GM19468 (cell line): ENCODE measurements around the gene HDLBP.
"Not testable (repeated sequence)": the region's sequence is repeated elsewhere in the genome, so short reads cannot be mapped to it uniquely, and the experiment has no call there.

Source experiments
- ATAC-seq: cut with Tn5 transposase; IDR thresholded peaks from one replicate; pipeline ENCODE4 v1.9.1; 2021; ENCODE audit warnings: mild to moderate bottlenecking, moderate library complexity, moderate number of reproducible peaks; ENCODE audit not compliant: unreplicated experiment; ENCODE audit errors: extremely low read depth

Gene HDLBP

DNA sequence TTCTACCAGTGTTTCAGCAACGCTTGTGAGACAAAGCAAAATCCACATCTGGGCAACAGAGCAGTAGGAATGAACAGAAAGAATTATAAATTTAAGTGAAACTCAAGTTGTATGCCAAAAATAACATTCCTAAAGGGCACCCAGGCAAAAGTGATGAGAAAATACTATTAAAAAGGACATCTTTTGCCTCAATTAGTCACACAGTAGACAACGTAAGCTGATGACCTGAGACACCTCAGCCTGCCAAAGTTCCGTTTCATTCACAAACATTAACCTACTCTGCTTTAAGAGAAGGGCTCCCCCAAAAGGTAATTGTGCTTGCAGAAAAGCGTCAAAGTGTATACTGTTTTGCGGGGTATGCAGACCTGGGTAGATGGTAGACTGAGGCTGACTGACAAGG, 7.2 kb downstream of the HDLBP start:
- no peak for ATAC-seq

DNA sequence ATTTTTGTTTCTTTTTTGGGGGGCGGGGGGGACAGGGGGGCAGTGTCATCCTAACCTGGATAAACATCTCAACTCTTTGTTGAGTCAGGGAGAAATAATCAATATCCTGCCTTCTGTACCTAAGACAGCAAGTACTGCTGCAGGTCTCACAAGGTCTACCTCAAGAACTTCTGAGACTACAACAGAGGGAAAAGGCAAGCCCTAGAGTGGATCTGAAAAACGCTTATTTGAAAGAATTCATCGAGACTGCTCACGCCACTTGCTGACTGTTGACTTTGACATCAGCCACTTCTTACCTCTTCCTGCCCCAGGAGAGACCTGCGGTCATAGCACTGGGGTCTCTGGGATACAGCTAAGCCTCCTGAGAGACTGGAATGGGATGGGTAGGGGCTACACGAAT, 8.4 kb downstream of the HDLBP start:
- no peak for ATAC-seq

- ATAC-seq = no peak
These were observed 11.3 kb downstream of the HDLBP start for GRCh38 chr2:241304039-241304670.

DNA sequence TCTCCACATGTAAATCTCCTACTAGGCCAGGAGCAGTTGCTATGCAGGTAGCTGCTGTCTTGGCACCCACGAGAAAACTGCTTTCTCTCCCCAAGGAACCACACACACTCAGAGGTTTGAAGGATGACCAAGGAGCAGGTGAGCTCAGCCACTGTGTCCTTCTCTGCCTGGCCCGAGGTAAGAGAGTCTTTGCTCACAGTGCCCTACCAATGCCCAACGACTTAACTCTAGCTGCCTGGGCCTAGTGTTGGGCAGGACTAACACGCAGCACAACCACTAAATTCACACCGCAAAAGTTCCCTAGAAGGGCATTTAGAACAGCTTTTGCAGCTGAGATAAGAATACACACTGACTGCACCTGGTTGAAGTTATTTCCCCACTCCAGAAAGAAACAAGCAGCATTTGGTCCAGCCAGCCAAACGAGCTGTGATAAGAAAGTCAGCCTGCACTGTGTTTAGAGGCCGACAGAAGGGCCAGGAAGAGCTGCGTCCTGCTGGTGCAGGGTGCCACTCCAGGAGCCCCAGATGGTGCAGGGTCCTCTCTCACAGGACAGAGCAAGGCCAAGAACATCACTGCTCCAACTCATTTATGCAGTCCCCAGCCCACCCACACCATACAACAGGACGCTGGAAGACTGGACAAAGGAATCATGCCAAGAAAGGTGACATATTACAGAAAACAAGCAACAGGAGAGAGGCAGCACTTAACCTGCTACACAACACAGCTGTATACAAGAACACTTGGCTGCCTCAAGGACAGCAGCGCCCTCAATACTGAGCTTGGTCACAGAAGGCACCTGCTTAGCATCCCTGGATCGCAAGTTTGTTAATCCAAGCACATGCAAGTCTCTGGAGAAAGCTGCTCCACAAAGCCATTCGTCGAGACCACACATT, 12.5 kb downstream of the HDLBP start:
- ATAC-seq = no peak

DNA sequence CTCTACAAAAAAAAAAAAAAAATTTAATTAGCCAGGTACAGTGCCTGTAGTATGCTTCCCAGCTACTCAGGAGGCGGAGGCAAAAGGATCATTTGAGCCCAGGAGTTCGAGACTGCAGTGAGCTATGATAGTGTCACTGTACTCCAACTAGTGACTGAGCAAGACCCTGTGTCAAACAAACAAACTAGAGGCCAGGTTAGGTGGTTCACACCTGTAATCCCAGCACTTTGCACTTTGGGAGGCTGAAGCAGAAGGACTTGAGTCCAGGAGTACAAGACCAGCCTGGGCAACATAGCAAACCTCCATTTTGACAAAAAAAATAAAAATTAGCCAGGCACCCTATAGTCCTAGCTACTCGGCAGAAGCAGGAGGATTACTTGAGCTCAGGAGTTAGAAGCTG, 13.4 kb downstream of the HDLBP start:
- ATAC-seq = no peak

DNA sequence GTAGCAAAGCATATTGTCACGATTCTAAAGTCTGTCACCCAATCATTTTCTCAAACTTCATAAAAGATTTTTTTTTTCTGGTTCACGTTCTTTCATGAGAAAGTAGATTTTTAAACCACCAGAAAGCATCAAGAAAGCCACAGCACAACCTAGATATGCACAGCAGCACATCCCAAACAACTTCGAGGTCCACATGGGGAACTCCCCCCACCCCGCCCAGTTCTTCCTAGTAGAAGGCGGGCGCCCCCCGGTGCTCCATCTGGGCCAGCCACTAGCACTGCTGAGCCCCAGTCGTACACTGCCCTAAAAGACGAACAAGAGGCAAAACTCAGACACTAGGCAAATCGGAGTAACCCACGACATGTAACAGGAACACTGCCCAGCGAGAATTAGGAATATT, 15.5 kb downstream of the HDLBP start:
- no peak for ATAC-seq

DNA sequence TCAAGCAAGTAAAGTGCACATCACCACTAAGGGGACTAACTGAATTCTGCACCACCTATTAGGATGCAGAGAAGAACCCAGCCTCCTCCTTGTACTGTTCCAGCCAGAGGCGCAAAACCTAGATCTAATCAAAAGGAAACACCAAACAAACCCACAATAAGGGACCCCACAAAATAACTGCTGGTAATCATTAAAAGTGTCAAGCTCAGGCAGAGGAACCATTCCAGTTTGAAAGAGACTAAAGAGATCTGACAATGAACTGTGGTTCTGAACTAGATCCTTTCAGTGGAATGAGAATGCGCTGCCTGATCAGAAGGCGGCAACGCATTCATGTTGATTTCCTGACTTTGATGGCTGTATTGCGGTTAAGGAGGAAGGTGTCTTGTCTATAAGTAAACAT, 16.8 kb downstream of the HDLBP start:
- ATAC-seq = no peak

DNA sequence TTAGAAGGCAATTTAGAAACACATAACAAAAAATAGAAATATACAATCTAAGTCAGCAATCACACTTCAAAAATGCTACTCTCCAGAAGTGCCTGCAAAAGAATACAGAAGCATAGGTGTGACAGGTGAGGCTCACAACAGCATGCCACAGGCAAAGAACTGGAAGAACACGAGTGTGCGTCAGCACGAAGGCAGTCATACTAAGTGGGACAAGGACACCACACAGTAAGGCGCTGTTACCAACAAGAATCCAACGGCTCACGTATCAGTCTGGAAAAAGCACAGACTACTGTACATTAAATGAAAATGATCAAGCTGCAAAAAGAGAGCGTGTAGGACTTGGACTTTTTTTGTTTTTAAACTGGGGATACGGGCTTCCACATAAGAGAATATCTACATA, 18.7 kb downstream of the HDLBP start:
- no peak for ATAC-seq

- no peak for ATAC-seq
These were observed 20.0 kb downstream of the HDLBP start for GRCh38 chr2:241295326-241296095.

- not testable (repeated sequence) for ATAC-seq
These were observed 22.1 kb downstream of the HDLBP start for GRCh38 chr2:241293378-241293797.

DNA sequence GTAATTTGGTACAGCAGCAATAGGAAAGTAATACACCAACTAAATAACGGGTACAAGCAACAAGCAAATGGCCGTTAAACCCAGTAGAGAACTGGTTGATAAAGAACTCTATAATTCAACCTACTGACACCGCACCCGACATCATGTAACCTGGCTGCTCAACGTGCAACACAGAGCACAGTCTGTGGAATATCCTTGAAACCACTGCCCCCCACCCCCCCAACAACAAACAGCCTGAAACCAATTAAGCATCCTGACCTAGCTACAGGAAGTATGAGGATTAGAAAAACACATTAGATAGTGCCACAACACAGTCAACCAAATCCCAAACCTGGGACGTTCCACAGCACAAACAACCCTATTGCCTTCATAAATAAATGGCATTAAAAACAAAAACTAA, 23.5 kb downstream of the HDLBP start:
- ATAC-seq = no peak

GRCh38 chr2:241291153-241291552, 24.3 kb downstream of the HDLBP start:
- ATAC-seq = no peak

DNA sequence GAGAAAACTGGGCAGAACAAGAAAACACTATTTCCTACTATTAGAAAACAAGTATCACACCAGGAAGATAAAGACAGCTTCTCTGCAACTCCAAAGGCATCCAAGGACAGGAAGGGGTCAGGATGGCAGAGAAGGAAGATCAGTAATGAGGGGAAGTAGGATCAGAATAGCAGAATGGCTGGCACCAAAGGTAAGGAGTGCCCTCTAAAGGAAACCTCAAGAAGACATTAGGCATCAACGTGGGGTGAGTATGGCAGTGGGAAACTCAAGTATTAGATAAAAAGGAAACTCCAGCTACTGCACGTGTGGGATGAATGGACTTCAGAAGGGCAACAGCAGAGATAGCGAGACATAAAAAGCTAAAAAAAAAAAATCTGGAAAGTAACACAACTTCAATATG, 25.9 kb downstream of the HDLBP start:
- no peak for ATAC-seq

DNA sequence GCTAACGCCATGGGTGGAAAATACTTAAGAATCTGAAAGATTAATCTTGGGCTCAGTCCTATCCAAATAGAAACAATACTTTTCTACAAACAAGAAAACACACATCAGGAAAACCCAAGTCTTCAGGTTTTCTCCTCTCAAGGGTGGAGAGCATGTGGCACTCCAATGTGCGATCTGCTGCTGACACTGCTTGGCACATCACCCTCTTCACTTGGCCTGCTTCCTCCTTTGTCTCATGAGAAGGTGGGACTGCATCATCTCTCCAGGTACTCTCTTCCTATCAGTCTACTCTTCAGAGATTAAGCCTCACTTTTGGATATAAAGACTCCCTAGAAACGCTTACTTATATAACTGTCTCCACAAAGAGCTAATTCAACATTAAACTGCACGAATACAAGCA, 26.4 kb downstream of the HDLBP start:
- no peak for ATAC-seq

DNA sequence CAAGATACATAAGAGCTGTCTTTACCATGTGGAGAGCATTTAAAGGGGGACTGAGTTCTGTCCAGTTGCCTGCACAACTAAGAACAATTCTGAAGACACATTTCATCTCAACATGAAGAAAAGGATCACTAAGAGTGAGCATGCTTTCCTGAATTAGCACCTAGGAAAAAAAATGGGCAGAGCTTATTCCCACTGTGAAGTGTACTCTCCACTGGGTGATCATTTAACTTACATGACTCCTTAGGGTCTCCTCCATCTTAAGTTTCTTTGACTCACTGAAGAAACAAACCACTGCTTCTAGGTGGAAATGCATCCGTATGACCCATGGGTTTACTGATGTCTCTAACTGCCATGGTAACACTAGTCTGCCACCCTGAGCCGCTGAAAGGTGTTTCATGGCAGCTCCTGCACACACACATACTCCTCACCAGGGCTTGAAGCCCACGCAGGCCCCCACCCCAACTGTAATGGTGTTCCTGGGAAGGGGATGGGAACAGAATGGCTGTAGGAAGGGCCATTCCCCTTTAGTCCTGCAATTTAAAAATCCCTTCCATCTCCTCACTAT, 27.1 kb downstream of the HDLBP start:
- no peak for ATAC-seq

GRCh38 chr2:241286348-241287090, 29.0 kb downstream of the HDLBP start:
- no peak for ATAC-seq

DNA sequence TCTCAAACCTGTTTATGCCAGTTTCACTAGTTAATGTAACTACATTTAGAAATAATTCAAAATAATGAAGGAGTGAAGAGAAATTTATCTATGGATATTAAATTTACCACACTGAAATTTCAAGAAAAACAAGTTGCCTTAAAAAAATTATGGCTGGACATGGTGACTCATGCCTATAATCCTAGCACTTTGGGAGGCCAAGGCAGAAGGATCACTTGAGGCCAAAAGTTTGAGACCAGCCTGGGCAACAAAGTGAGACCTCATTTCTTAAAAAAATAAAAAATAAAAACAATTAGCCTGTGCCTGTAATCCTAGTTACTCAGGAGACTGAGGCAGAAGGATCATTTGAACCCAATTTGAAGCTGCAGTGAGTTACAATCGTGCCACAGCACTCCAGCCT, 29.9 kb downstream of the HDLBP start:
- ATAC-seq = no peak

- no peak for ATAC-seq
These were observed 32.9 kb downstream of the HDLBP start for GRCh38 chr2:241282555-241282954.

- no peak for ATAC-seq
These were observed 35.2 kb downstream of the HDLBP start for GRCh38 chr2:241280291-241280690.

GRCh38 chr2:241279828-241280227, 35.6 kb downstream of the HDLBP start:
- no peak for ATAC-seq
